Brain microvascular endothelial cell (primary cell): Measurements from ENCODE around the gene PDE4D.
A peak's percentile ranks its signal among the peaks of the same experiment; 100 is the strongest.

Source experiments
- DNase-seq: peaks from one replicate; pipeline ENCODE4 v3.0.0-alpha.2; 2020
- H3K27ac ChIP-seq: fragments of 250-450 bp; sonication (Bioruptor Pico); 2 replicates; pipeline ENCODE4 v1.5.1; 2020; ENCODE audit warnings: mild to moderate bottlenecking, moderate library complexity
- H3K27me3 ChIP-seq: fragments of 250-450 bp; sonication (Bioruptor Pico); replicated peaks from 2 replicates; pipeline ENCODE4 v1.5.1; 2020; ENCODE audit warnings: mild to moderate bottlenecking
- H3K36me3 ChIP-seq: fragments of 250-450 bp; sonication (Bioruptor Pico); replicated peaks from 2 replicates; pipeline ENCODE4 v1.5.1; 2020; ENCODE audit warnings: mild to moderate bottlenecking
- H3K4me3 ChIP-seq: 2 replicates; pipeline ENCODE4 v1.5.1; 2011; ENCODE audit warnings: low read depth, mild to moderate bottlenecking, control low read depth, low read length, moderate library complexity
- in situ Hi-C: cut with HindIII; loops from 2 replicates; pipeline ENCODE4 v1.10.0; 2017; ENCODE audit warnings: low sequenced_read_pairs, low pct_ligation_motif_present
- TF ChIP-seq, protein P1 (sequence below): IDR thresholded peaks from 2 replicates; pipeline ENCODE4 v1.5.1; 2011; ENCODE audit warnings: low read depth, mild to moderate bottlenecking, moderate library complexity, low read length, control low read depth, inconsistent platforms; ENCODE audit errors: missing control alignments

The PDE4D gene

DNA sequence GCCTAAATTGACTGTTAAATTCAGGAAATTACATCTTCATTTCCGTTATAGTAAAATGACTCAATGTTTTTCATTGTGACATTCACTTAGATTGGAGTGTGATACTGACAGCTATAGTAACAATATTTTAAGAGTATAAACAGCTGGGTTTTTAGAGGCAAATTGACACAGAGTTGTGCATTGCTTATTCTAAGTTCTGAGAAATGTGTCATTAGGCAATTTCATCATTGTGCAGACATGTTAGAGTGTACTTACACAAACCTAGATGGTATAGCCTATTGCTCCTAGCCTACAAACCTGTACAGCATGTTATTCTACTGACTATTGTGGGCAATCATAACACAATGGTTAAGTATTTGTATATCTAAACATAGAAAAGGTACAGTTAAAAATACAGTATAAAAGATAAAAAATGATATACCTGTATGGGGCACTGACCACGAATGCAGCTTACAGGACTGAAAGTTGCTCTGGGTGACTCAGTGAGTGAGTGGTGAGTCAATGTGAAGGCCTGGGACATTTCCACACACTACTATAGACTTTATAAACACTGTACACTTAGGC lies 132.7 kb downstream of the PDE4D start:
- no peaks in the 10 kb centered on the region for H3K27me3 ChIP-seq
- TF ChIP-seq, protein P1, sequence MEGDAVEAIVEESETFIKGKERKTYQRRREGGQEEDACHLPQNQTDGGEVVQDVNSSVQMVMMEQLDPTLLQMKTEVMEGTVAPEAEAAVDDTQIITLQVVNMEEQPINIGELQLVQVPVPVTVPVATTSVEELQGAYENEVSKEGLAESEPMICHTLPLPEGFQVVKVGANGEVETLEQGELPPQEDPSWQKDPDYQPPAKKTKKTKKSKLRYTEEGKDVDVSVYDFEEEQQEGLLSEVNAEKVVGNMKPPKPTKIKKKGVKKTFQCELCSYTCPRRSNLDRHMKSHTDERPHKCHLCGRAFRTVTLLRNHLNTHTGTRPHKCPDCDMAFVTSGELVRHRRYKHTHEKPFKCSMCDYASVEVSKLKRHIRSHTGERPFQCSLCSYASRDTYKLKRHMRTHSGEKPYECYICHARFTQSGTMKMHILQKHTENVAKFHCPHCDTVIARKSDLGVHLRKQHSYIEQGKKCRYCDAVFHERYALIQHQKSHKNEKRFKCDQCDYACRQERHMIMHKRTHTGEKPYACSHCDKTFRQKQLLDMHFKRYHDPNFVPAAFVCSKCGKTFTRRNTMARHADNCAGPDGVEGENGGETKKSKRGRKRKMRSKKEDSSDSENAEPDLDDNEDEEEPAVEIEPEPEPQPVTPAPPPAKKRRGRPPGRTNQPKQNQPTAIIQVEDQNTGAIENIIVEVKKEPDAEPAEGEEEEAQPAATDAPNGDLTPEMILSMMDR: no peak
- H3K27ac ChIP-seq: peak overlapping the region; percentile 93
- H3K36me3 ChIP-seq: no peaks in the 10 kb centered on the region
- in situ Hi-C loops: no loop called here
- DNase-seq: peak; percentile 83
- H3K4me3 ChIP-seq: peak overlapping the region; percentile 9

DNA sequence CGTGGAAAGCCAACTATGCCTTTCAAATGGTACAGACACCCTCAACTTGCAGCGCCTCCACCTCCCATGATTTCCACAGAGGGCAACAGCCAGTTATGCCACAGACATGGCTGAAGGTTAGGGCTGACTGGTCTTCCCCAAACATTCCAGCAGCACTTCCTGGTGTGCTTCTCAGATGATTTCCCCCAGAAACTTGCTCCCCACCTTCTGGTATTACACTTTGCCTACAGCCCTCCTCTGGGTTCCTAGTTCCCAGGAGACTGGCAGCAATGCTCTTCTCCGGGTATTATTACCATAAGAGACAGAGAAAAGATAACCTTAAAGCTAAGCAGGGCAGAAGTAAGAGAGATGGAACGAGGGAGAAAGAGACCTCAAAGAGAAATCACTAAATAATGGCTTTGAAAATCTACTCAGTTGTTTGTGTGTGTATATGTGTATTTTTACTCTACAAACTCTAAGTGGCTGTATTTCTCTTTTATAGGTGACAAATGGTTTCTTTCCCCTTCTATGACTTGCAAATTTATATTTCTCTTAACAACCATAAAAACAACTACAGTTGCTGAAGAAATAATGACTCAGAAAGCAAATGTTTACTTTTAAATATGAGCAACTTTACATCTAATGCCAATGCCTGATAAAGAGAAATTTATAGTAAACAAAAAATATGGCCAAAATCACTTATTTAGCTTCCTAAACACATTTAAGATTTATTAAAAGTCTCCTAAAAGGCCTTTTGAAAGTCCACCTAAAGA lies 133.8 kb downstream of the PDE4D start:
- in situ Hi-C loops: no loop called here
- Histone ChIP-seq H3K27me3 (no peaks in the 10 kb centered on the region), H3K27ac (peak overlapping the region; percentile 93), H3K4me3 (no peak overlapping the region), H3K36me3 (no peaks in the 10 kb centered on the region)
- TF ChIP-seq, protein P1: no peak
- peak; percentile 39 for DNase-seq

DNA sequence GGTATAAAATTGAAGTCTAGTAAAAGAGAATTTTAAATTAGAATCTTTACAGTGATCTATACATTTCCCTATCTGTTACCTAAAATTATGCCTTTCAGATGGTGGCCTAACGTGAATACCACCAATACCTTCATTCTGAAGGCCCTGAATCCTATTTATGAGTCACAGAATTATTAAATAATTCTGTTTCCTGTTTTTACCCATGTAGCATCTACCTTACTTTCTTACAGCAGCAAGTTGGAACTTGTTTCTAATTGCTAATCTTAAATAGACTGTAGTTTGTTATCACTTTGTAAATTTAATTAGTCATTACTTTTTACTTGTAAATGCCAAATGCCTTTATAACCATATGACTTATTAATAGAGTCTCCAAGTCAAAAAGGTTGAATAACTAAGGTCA lies 135.0 kb downstream of the PDE4D start:
- H3K27ac ChIP-seq: no peak overlapping the region
- TF ChIP-seq, protein P1: no peak
- no peaks in the 10 kb centered on the region for H3K27me3 ChIP-seq
- no peak for DNase-seq
- in situ Hi-C loops: no loop called here
- no peaks in the 10 kb centered on the region for H3K36me3 ChIP-seq
- no peak overlapping the region for H3K4me3 ChIP-seq

DNA sequence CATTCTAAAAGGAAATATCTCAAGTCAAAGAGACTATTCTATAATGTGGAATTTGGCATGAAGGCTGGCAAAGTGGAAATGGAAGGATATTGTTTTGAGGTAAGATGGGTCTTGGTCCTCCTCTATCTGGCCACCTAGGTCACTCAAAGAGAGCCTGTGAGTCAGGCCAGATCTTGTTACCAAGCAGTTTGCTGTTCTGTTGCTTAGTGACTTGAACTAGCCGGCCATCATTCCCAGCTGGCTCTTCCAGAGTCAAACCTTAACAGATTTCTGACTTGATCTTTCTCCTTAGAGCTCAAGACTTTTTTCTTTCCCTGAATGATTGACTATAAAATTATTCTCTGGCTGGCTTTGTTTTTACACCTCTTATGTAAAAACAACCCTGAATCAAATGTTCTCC lies 136.1 kb downstream of the PDE4D start:
- peak; percentile 73 for DNase-seq
- in situ Hi-C loops: no loop called here
- TF ChIP-seq, protein P1: no peak
- peak overlapping the region; percentile 25 for H3K27ac ChIP-seq
- no peaks in the 10 kb centered on the region for H3K36me3 ChIP-seq
- H3K27me3 ChIP-seq: no peaks in the 10 kb centered on the region
- H3K4me3 ChIP-seq: no peak overlapping the region

DNA sequence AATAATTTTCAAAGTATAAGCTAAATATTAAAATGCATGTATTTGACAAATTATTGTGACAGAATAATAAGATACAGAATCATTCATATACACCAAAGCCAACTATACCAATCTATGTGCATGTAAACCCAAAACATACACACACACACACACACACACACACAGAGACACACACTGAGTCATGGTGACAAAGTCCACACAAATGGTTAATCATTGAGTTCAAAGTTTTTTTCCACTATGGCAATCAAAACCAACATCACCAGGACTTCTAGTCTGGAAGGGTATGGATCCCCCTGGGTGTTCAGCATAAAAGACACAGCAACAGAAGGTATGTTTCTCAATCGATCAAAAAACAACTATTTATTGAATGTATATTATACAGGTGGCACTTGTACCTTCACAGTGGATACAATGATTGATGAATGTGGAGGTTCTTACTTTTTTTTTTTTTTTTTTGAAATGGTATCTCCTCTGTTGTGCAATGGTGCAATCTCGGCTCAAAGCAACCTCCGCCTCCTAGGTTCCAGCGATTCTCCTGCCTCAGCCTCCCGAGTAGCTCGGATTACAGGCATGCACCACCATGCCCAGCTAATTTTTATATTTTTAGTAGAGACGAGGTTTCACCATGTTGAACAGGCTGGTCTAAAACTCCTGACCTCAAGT lies 137.0 kb downstream of the PDE4D start:
- Histone ChIP-seq H3K36me3 (no peaks in the 10 kb centered on the region), H3K27me3 (no peaks in the 10 kb centered on the region), H3K27ac (no peak overlapping the region), H3K4me3 (no peak overlapping the region)
- in situ Hi-C loops: no loop called here
- TF ChIP-seq, protein P1: no peak
- DNase-seq: no peak
